ENCODE results near the gene CLN3. TPM values are rescaled to one million over a fixed set of nuclear protein-coding genes. Genes with fewer than 3 reads are reported as not detected.

The CLN3 gene
- total and polyA plus RNA-seq, 9 of the 15 experiments (the other 6 are each of a cell fraction or from before 2014, with no cell fraction given), result 2.5 to 27.1 (median 11.6) TPM

DNA sequence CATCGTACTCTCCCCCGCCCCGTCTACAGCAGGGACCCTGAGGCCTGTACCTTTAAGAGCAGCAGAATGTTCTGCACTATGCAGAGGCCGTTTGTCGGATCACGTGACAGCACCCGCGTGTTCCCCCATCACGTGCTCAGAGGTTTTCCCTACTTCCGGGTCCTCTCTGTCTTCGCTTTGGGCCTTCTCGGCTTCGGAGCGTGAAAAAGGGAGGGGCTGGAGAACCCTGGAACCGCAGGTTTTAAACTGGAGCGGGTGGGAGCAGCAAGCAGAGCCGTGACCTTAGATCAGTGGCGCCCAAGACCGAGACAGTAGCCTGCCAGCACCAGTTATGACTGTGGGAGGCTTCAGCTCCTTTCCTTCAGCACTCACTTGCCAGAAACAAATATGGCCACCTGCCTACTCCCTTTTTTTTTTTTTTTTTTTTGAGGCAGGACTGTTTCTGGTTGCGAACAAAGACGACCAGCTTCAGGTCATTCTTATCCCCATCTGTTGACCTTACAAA, at the start of gene CLN3 (continued):
- no peak; the same call in 1 of the 2 replicates for TF ChIP-seq MYBL2 (IDR thresholded peaks at IDR 0.05; ENCODE audit: low read depth)
- TF ChIP-seq MYBL2 (CRISPR knock-in tag; IDR thresholded peaks at IDR 0.05; ENCODE audit: borderline replicate concordance), result no peak
- peak; percentile 71 for TF ChIP-seq MXD1 (CRISPR knock-in tag; IDR thresholded peaks at IDR 0.05; ENCODE audit: borderline replicate concordance, poor library complexity, severe bottlenecking)
- TF ChIP-seq ZNF175 (CRISPR knock-in tag; IDR thresholded peaks at IDR 0.05; ENCODE audit: low read depth), result peak; percentile 68; the same call in 1 of the 2 replicates
- 0 out of 2 replicates have a peak, but pooled peaks have one; percentile 62 for TF ChIP-seq LCOR (CRISPR knock-in tag; IDR thresholded peaks at IDR 0.05)
- TF ChIP-seq EGR1 (conservative IDR thresholded peaks at IDR 0.05), result peak; percentile 41
- TF ChIP-seq SREBF2 (CRISPR knock-in tag; IDR thresholded peaks at IDR 0.05), result 0 out of 2 replicates have a peak, but pooled peaks have one; percentile 4
- TF ChIP-seq ZC3H8 (IDR thresholded peaks at IDR 0.05), result 0 out of 2 replicates have a peak, but pooled peaks have one; percentile 53
- TF ChIP-seq NFYB (IDR thresholded peaks at IDR 0.05; ENCODE audit: extremely low read depth, insufficient read length), result no peak
- peak; percentile 98 for TF ChIP-seq ELF2 (CRISPR knock-in tag; IDR thresholded peaks at IDR 0.05)
- TF ChIP-seq CREB1 (IDR thresholded peaks at IDR 0.05), result no peak
- peak; percentile 65; the same call in 1 of the 2 replicates for TF ChIP-seq CREB1 (CRISPR knock-in tag; IDR thresholded peaks at IDR 0.05)
- TF ChIP-seq GTF2F1 (IDR thresholded peaks at IDR 0.05; ENCODE audit: low read depth, low read length), result no peak
- peak in 1 of 2 experiments; percentile 90; a peak in 1 of 4 replicates for TF ChIP-seq KDM4B (IDR thresholded peaks at IDR 0.05; ENCODE audit: borderline replicate concordance in 2 of 2, low read depth in 1 of 2)
- TF ChIP-seq ELF4 (CRISPR knock-in tag; IDR thresholded peaks at IDR 0.05), result peak; percentile 96
- peak; percentile 73 for TF ChIP-seq ESRRA (IDR thresholded peaks at IDR 0.05; ENCODE audit: borderline replicate concordance, low read depth)
- peak; percentile 78 for TF ChIP-seq NR2C1 (IDR thresholded peaks at IDR 0.05)
- peak; percentile 84 for TF ChIP-seq NR2C1 (tag; IDR thresholded peaks at IDR 0.05)
- peak; percentile 44; the same call in 1 of the 2 replicates for TF ChIP-seq ZKSCAN8 (CRISPR knock-in tag; IDR thresholded peaks at IDR 0.05)
- no peak for TF ChIP-seq ZNF23 (CRISPR knock-in tag; IDR thresholded peaks at IDR 0.05)
- TF ChIP-seq TCF7L2 (IDR thresholded peaks at IDR 0.05; ENCODE audit: low read depth, low read length), result no peak
- TF ChIP-seq SPI1 (IDR thresholded peaks at IDR 0.05; ENCODE audit: borderline replicate concordance, low read depth, low read length), result 0 out of 2 replicates have a peak, but pooled peaks have one; percentile 23
- no peak for TF ChIP-seq PHB (CRISPR knock-in tag; IDR thresholded peaks at IDR 0.05)
- TF ChIP-seq RFX5 (IDR thresholded peaks at IDR 0.05; ENCODE audit: low read depth, low read length), result no peak
- TF ChIP-seq C11orf30 (IDR thresholded peaks at IDR 0.05; ENCODE audit: low read depth), result peak; percentile 90
- TF ChIP-seq NR2C2 (CRISPR knock-in tag; IDR thresholded peaks at IDR 0.05), result no peak
- TF ChIP-seq NR2C2 (tag; IDR thresholded peaks at IDR 0.05), result peak; percentile 92
- no peak for TF ChIP-seq NR4A1 (CRISPR knock-in tag; IDR thresholded peaks at IDR 0.05)
- peak; percentile 77 for TF ChIP-seq NR4A1 (tag; IDR thresholded peaks at IDR 0.05)
- 0 out of 2 replicates have a peak, but pooled peaks have one; percentile 30 for TF ChIP-seq PML (IDR thresholded peaks at IDR 0.05; ENCODE audit: low read length)
- TF ChIP-seq SIX5 (IDR thresholded peaks at IDR 0.05; ENCODE audit: borderline replicate concordance in 1 of 2, insufficient read depth in 1 of 2, low read depth in 1 of 2, low read length in 2 of 2), result peak; percentile 28 to 33; a peak in 1 of 4 replicates
- peak; percentile 80 to 93 for TF ChIP-seq SIN3A (IDR thresholded peaks at IDR 0.05; ENCODE audit: borderline replicate concordance in 2 of 2, control insufficient read depth in 1 of 2, low read depth in 2 of 2, low read length in 2 of 2)
- peak; percentile 96 for TF ChIP-seq DIDO1 (tag; IDR thresholded peaks at IDR 0.05; ENCODE audit: low read depth)
